ENCODE results near the gene PPP4C.

GRCh38 chr16:30088832-30089624 lies 13.2 kb downstream of the PPP4C start:
- no peak for TF ChIP-seq REST (IDR thresholded peaks at IDR 0.05; ENCODE audit: insufficient replicate concordance, low read depth)
- TF ChIP-seq POLR2AphosphoS5 (IDR thresholded peaks at IDR 0.05; ENCODE audit: low read depth), result no peak
- TF ChIP-seq CTCF (IDR thresholded peaks at IDR 0.05; ENCODE audit: insufficient read depth, low read length), result no peak
